HFFc6 (cell line): ENCODE results near the gene SEZ6. TPM values are rescaled to one million over a fixed set of nuclear protein-coding genes. Genes with fewer than 3 reads are reported as not detected.

ENCODE experiments used
- DNase-seq: peaks from one replicate; pipeline ENCODE4 v3.0.0-alpha.2; 2018
- H3K27ac Mint-ChIP-seq: 2 replicates; pipeline ENCODE4 v1.8.0; 2020; ENCODE audit warnings: mild to moderate bottlenecking, mixed read lengths
- H3K27me3 Mint-ChIP-seq: 2 replicates; pipeline ENCODE4 v1.8.0; 2021; ENCODE audit warnings: mild to moderate bottlenecking, moderate library complexity, mixed read lengths; ENCODE audit not compliant: insufficient read depth
- H3K36me3 Mint-ChIP-seq: 2 replicates; pipeline ENCODE4 v1.8.0; 2021; ENCODE audit warnings: low read depth, mixed read lengths
- H3K4me1 Mint-ChIP-seq: 2 replicates; pipeline ENCODE4 v1.8.0; 2020; ENCODE audit warnings: low read depth, mixed read lengths
- H3K4me3 Mint-ChIP-seq: 2 replicates; pipeline ENCODE4 v1.8.0; 2020; ENCODE audit warnings: mild to moderate bottlenecking, moderate library complexity, mixed read lengths
- H3K9me3 Mint-ChIP-seq: 2 replicates; pipeline ENCODE4 v1.8.0; 2020; ENCODE audit warnings: mild to moderate bottlenecking, mixed read lengths
- total RNA-seq, 6 experiments: library from RNA; stranded (reverse); fragmentation: NEBNext Ultra II Directional; extraction: Animal tissue kit (Norgen Biotek cat#: 25700); gene quantifications; 2 replicates in 1 of 6; 3 replicates in 5 of 6; pipeline ENCODE4 v1.2.3, GENCODE V29; 2021
- TF ChIP-seq, protein P1 (sequence below): fragments of 200-600 bp; sonication (generic); IDR thresholded peaks from 2 replicates; pipeline ENCODE4 v1.5.0; 2021; ENCODE audit warnings: antibody characterized with exemption, mild to moderate bottlenecking

The SEZ6 gene
- total RNA-seq, 6 experiments from 2014 or later, result not detected

- Mint-ChIP-seq H3K27ac (no peak overlapping the region), H3K4me3 (no peak overlapping the region), H3K4me1 (0 out of 2 replicates have a peak, but pooled peaks cover 2% of the 10 kb centered on the region), H3K9me3 (no peaks in the 10 kb centered on the region), H3K27me3 (peaks cover 17% of the 10 kb centered on the region), H3K36me3 (no peaks in the 10 kb centered on the region)
- TF ChIP-seq, protein P1, sequence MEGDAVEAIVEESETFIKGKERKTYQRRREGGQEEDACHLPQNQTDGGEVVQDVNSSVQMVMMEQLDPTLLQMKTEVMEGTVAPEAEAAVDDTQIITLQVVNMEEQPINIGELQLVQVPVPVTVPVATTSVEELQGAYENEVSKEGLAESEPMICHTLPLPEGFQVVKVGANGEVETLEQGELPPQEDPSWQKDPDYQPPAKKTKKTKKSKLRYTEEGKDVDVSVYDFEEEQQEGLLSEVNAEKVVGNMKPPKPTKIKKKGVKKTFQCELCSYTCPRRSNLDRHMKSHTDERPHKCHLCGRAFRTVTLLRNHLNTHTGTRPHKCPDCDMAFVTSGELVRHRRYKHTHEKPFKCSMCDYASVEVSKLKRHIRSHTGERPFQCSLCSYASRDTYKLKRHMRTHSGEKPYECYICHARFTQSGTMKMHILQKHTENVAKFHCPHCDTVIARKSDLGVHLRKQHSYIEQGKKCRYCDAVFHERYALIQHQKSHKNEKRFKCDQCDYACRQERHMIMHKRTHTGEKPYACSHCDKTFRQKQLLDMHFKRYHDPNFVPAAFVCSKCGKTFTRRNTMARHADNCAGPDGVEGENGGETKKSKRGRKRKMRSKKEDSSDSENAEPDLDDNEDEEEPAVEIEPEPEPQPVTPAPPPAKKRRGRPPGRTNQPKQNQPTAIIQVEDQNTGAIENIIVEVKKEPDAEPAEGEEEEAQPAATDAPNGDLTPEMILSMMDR, result no peak
- DNase-seq, result no peak
Observed at GRCh38 chr17:28957992-28958355, 47.9 kb downstream of the SEZ6 start.

GRCh38 chr17:28957277-28957991 is 48.4 kb downstream of the SEZ6 start:
- H3K27ac Mint-ChIP-seq, result no peak overlapping the region
- no peaks in the 10 kb centered on the region for H3K36me3 Mint-ChIP-seq

GRCh38 chr17:28956861-28957260 is 49.0 kb downstream of the SEZ6 start:
- Mint-ChIP-seq H3K36me3 (no peaks in the 10 kb centered on the region), H3K4me1 (no peaks in the 10 kb centered on the region), H3K9me3 (no peaks in the 10 kb centered on the region), H3K27ac (no peak overlapping the region), H3K27me3 (peaks cover 13% of the 10 kb centered on the region), H3K4me3 (no peak overlapping the region)
- DNase-seq, result no peak
- TF ChIP-seq, protein P1, result no peak

More at GRCh38 chr17:28957277-28957991, 48.4 kb downstream of the SEZ6 start:
- H3K4me3 Mint-ChIP-seq, result no peak overlapping the region
- TF ChIP-seq, protein P1, result no peak
- no peak for DNase-seq
- H3K27me3 Mint-ChIP-seq, result peaks cover 17% of the 10 kb centered on the region
- H3K4me1 Mint-ChIP-seq, result no peaks in the 10 kb centered on the region
- H3K9me3 Mint-ChIP-seq, result no peaks in the 10 kb centered on the region

DNA sequence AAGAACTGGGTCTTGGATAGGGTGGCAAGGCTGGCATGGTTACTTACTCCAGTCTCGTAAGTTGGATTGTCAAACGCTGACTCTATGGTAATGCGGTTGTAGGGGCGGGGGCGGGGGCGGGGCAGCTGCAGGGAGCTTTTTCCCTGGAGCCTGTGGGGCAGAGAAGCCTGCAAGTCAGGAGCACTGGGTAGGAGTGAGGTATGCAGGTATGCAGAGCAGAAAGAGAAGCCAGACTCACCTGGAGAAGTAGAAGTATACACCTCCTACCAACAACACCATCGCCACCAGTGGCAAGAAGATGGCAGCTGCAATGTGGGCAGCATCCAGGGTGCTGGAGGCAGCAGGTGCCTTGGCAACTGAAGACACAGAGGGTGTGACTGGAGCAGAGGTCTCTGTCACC is 49.7 kb downstream of the SEZ6 start:
- no peak overlapping the region for H3K27ac Mint-ChIP-seq
- H3K27me3 Mint-ChIP-seq, result peaks cover 10% of the 10 kb centered on the region
- H3K4me1 Mint-ChIP-seq, result no peaks in the 10 kb centered on the region
- DNase-seq, result no peak
- no peaks in the 10 kb centered on the region for H3K36me3 Mint-ChIP-seq
- TF ChIP-seq, protein P1, result no peak
- no peak overlapping the region for H3K4me3 Mint-ChIP-seq
- H3K9me3 Mint-ChIP-seq, result no peaks in the 10 kb centered on the region

DNA sequence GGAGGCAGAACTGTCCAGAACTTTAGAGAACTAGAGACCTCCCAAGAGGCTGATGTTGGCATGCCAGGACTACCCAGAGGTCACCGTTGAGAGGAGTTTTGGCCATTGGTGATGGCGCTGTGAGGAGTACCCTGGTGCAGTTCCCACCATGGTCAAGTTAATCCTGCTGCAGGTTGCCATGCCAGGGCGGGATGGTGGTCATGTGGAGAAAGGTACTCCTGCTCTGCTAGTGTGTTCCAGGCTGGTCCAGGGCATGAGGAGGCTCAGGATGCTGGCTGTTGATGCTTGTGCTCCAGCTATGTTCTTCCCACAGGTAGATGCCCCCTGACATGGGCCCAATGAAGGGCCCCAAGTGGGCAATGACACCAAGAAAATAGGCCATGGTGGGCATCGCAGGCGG is 50.4 kb downstream of the SEZ6 start:
- Mint-ChIP-seq H3K27me3 (peaks cover 7% of the 10 kb centered on the region), H3K4me3 (no peak overlapping the region), H3K36me3 (no peaks in the 10 kb centered on the region), H3K9me3 (no peaks in the 10 kb centered on the region), H3K4me1 (no peaks in the 10 kb centered on the region), H3K27ac (no peak overlapping the region)
- TF ChIP-seq, protein P1, result no peak
- DNase-seq, result no peak
